ENCODE measurements around the gene TTR.

DNA sequence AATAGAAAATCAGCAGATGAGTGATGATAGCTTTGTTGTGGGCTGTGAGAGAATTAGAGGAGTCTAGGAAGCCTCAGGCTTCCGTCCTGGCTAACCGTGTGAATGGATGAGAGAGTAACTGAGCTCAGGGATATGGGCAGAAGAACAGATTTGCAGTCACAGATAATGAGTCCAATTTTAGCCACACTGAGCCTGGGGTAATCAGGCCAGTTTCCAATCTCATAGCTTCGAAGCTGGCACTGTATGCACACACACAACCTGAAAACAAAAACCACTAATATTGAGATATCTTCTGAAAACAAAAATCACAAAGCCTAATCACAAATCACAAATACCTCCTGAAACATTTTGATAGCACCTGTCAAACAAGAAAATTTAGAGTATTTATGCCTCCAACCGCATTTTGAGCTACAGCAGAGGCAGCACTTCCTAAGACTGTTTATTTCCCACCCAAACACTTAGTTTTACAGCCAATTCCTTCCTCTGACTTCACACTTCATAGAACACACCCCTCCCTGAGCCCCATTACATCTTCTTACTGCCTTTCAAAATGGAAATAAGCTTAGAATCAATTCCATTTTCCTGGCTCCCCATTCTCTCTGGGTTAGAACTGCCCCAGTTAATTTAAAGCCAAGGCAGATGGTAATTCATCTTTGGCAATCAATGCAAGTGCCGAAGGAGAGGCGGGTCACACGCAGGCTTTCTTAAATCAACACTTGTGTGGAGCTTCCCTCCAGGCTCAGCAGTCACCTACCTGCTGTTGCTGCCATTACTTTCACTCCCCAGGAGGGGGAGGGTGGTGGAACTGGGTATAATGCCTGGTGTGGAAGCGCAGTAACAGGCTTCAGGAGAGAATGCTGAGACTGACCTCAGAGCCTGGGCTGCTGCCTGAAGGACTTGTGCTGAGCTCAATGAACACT, 18.9 kb downstream of the TTR start:
- no peak for TF ChIP-seq POLR2AphosphoS5 (IDR thresholded peaks at IDR 0.05; ENCODE audit: low read depth, low read length)
- TF ChIP-seq JUND (IDR thresholded peaks at IDR 0.05), result no peak
- TF ChIP-seq CTCF (IDR thresholded peaks at IDR 0.05), result no peak; the same call in 1 of the 2 replicates
- no peak for TF ChIP-seq EP300 (IDR thresholded peaks at IDR 0.05; ENCODE audit: borderline replicate concordance in 1 of 2, low read depth in 1 of 2, low read length in 1 of 2)
- TF ChIP-seq RAD21 (IDR thresholded peaks at IDR 0.05; ENCODE audit: low read length), result no peak
- TF ChIP-seq YY1 (IDR thresholded peaks at IDR 0.05; ENCODE audit: low read depth), result no peak
- TF ChIP-seq, protein P1, sequence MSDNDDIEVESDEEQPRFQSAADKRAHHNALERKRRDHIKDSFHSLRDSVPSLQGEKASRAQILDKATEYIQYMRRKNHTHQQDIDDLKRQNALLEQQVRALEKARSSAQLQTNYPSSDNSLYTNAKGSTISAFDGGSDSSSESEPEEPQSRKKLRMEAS (IDR thresholded peaks at IDR 0.05; ENCODE audit: low read depth), result no peak
- TF ChIP-seq FOXM1 (IDR thresholded peaks at IDR 0.05; ENCODE audit: low read depth), result no peak
- no peak for TF ChIP-seq RFX5 (IDR thresholded peaks at IDR 0.05; ENCODE audit: low read length)
- TF ChIP-seq GABPA (IDR thresholded peaks at IDR 0.05; ENCODE audit: low read depth), result no peak
